Caco-2 (cell line): ENCODE data around the gene C10orf120. TPM values are rescaled to one million over a fixed set of nuclear protein-coding genes. Genes with fewer than 3 reads are reported as not detected.

Source experiments
- BruUV-seq: library from RNA; stranded (reverse); fragments of 400-500 nt; replicated peaks from 2 replicates; lab custom pipeline; 2021; lab: Mats Ljungman, UMichigan
- CTCF ChIA-PET: fragments of 300-600 bp; sonication (Branson Sonifier 250); formaldehyde crosslinking; loops from one replicate; lab custom pipeline; 2022; ENCODE audit warnings: antibody characterized with exemption; lab: Charles Lee
- POLR2A ChIA-PET: fragments of 300-600 bp; sonication (Branson Sonifier 250); formaldehyde crosslinking; loops from one replicate; lab custom pipeline; 2022; ENCODE audit warnings: antibody characterized with exemption; lab: Charles Lee
- DNase-seq, 2 experiments: peaks; one replicate each; pipeline versions ENCODE4 v3.0.0 to v3.0.0-alpha.2; 2020 to 2022
- H3K27me3 ChIP-seq: replicated peaks from 2 replicates; pipeline ENCODE4 v1.6.0; 2011; ENCODE audit warnings: low read length; ENCODE audit not compliant: control insufficient read depth, insufficient read depth
- H3K36me3 ChIP-seq: 2 replicates; pipeline ENCODE4 v1.5.1; 2011; ENCODE audit warnings: low read length; ENCODE audit not compliant: control insufficient read depth, insufficient read depth
- H3K4me1 ChIP-seq: fragments of 250-450 bp; sonication (Bioruptor Pico); 2 replicates; pipeline ENCODE4 v1.5.1; 2020; ENCODE audit warnings: mild to moderate bottlenecking
- H3K4me3 ChIP-seq: 2 replicates; pipeline ENCODE4 v1.5.1; 2011; ENCODE audit warnings: low read depth, mild to moderate bottlenecking, control low read depth, low read length
- H3K9me3 ChIP-seq: fragments of 250-450 bp; sonication (Bioruptor Pico); 2 replicates; pipeline ENCODE4 v1.5.1; 2020; ENCODE audit warnings: mild to moderate bottlenecking, moderate library complexity
- H3K27ac Mint-ChIP-seq: one replicate; pipeline ENCODE4 v1.8.0; 2022; ENCODE audit warnings: mixed read lengths; ENCODE audit not compliant: unreplicated experiment
- H3K27me3 Mint-ChIP-seq: one replicate; pipeline ENCODE4 v1.8.0; 2022; ENCODE audit warnings: mixed read lengths; ENCODE audit not compliant: insufficient read depth, unreplicated experiment
- H3K36me3 Mint-ChIP-seq: one replicate; pipeline ENCODE4 v1.8.0; 2022; ENCODE audit warnings: mild to moderate bottlenecking, mixed read lengths; ENCODE audit not compliant: insufficient read depth, unreplicated experiment
- H3K4me1 Mint-ChIP-seq: one replicate; pipeline ENCODE4 v1.8.0; 2022; ENCODE audit warnings: low read depth, mixed read lengths; ENCODE audit not compliant: unreplicated experiment
- H3K4me3 Mint-ChIP-seq: one replicate; pipeline ENCODE4 v1.8.0; 2022; ENCODE audit warnings: mild to moderate bottlenecking, moderate library complexity, mixed read lengths; ENCODE audit not compliant: unreplicated experiment
- H3K9me3 Mint-ChIP-seq: one replicate; pipeline ENCODE4 v1.8.0; 2022; ENCODE audit warnings: mixed read lengths; ENCODE audit not compliant: unreplicated experiment
- CTCF ChIP-seq, 2 experiments: fragments of 200-600 bp in 1 of 2; IDR thresholded peaks; 1 replicate in 1 of 2; 2 replicates in 1 of 2; pipeline versions ENCODE4 v1.5.1 to v1.8.0; 2011 to 2022; ENCODE audit warnings: antibody characterized with exemption in 1 of 2, control low read depth in 1 of 2, inconsistent platforms in 1 of 2, low read depth in 1 of 2, low read length in 1 of 2, mild to moderate bottlenecking in 1 of 2, moderate library complexity in 1 of 2; ENCODE audit not compliant: insufficient read depth in 1 of 2, severe bottlenecking in 1 of 2, unreplicated experiment in 1 of 2
- intact Hi-C: fragments of 100-400 bp; cut with micrococcal nuclease; formaldehyde crosslinking; loops from one replicate; pipeline ENCODE4 v1.10.0; 2022; ENCODE audit not compliant: unreplicated experiment
- total RNA-seq: library from RNA; stranded (reverse); gene quantifications from 2 replicates; pipeline ENCODE4 v1.2.3, GENCODE V29; 2022

The C10orf120 gene
- total RNA-seq, 1 experiment from 2014 or later, result not detected

DNA sequence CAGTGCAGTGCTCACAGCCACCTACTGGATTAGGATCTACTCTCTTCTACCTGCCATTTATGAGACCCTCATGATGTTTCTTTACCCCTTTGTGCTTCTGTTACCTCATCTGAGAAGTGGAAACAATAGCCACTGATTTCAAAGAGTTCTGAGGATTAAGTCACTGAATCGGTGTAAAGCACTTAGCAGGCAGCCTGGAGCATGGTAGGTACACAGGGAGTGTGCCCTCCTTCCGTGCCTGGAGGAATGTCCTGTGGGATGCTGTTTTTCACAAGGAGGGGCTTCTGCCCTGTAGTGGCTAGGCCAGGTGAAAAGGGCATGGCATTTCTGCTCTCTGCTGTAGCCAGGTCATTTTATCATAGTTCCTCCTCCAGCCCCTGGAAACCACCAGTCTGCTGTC, 44.6 kb upstream of the C10orf120 start:
- Mint-ChIP-seq H3K36me3 (no peaks in the 10 kb centered on the region), H3K27me3 (peaks cover 27% of the 10 kb centered on the region), H3K4me1 (no peaks in the 10 kb centered on the region), H3K9me3 (no peaks in the 10 kb centered on the region), H3K27ac (no peak overlapping the region), H3K4me3 (no peak overlapping the region)
- BruUV-seq, result no TSS peak
- Histone ChIP-seq H3K27me3 (peaks cover 1% of the 10 kb centered on the region), H3K36me3 (no peaks in the 10 kb centered on the region), H3K4me1 (no peaks in the 10 kb centered on the region), H3K4me3 (no peak overlapping the region), H3K9me3 (no peaks in the 10 kb centered on the region)
- POLR2A ChIA-PET, result no interaction called here
- intact Hi-C loops, result no loop called here
- DNase-seq, result no peak
- TF ChIP-seq CTCF (IDR thresholded peaks at IDR 0.05; ENCODE audit: insufficient read depth in 1 of 2, low read depth in 1 of 2, low read length in 1 of 2, severe bottlenecking in 1 of 2, unreplicated experiment in 1 of 2), result no peak
- CTCF ChIA-PET, result no interaction called here

DNA sequence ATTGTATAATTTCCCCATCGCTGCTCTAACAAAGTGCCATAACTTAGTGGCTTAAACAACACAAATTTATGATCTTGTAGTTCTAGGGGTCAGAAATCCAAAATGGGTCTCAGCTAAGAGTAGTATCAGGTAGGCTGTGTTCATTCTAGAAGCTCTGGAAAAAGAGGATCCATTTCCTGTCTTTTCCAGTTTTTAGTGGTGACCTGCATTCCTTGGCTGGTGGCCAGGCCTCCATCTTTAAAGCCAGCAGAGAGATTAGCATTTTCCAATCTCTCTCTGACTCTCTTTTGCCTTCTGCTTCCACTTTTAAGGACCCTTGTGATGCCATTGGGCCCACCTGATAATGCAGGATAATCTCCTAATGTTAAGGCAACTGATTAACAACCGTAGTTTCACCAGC, 41.0 kb upstream of the C10orf120 start:
- H3K9me3 ChIP-seq, result no peaks in the 10 kb centered on the region
- ChIA-PET CTCF (no interaction called here), POLR2A (no interaction called here)
- H3K27me3 ChIP-seq, result peaks cover 1% of the 10 kb centered on the region; the same call in 1 of the 2 replicates
- H3K27ac Mint-ChIP-seq, result no peak overlapping the region
- no peak for DNase-seq
- BruUV-seq, result no TSS peak
- H3K27me3 Mint-ChIP-seq, result peaks cover 31% of the 10 kb centered on the region
- no peaks in the 10 kb centered on the region for H3K4me1 ChIP-seq
- TF ChIP-seq CTCF (IDR thresholded peaks at IDR 0.05; ENCODE audit: insufficient read depth in 1 of 2, low read depth in 1 of 2, low read length in 1 of 2, severe bottlenecking in 1 of 2, unreplicated experiment in 1 of 2), result no peak
- no peak overlapping the region for H3K4me3 ChIP-seq
- no peaks in the 10 kb centered on the region for H3K36me3 ChIP-seq
- H3K4me3 Mint-ChIP-seq, result no peak overlapping the region
- H3K4me1 Mint-ChIP-seq, result no peaks in the 10 kb centered on the region
- no peaks in the 10 kb centered on the region for H3K9me3 Mint-ChIP-seq
- H3K36me3 Mint-ChIP-seq, result no peaks in the 10 kb centered on the region
- intact Hi-C loops, result no loop called here

DNA sequence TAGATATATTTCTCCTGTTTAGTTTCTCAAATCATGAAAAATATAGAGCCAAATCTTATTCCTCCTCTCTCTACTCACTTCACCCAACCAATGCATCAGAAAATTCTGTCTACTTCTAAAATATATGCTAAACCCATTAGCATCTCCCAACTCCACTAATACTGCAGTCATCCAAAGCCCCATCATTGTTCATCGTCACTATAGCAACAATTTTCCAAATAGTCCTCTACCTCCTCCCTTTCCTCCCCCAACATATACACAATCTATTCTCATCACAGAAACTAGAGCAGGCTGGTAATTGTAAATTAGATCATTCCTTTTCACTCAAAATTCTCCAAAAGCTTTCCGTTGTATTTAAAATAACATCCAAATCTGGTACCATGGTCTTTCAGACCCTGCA, 38.4 kb upstream of the C10orf120 start:
- no peak overlapping the region for H3K27ac Mint-ChIP-seq
- H3K36me3 Mint-ChIP-seq, result no peaks in the 10 kb centered on the region
- H3K27me3 Mint-ChIP-seq, result peaks cover 26% of the 10 kb centered on the region
- TF ChIP-seq CTCF (IDR thresholded peaks at IDR 0.05; ENCODE audit: insufficient read depth in 1 of 2, low read depth in 1 of 2, low read length in 1 of 2, severe bottlenecking in 1 of 2, unreplicated experiment in 1 of 2), result no peak
- no TSS peak for BruUV-seq
- ChIA-PET POLR2A (no interaction called here), CTCF (no interaction called here)
- H3K9me3 Mint-ChIP-seq, result no peaks in the 10 kb centered on the region
- DNase-seq, result no peak
- H3K4me3 Mint-ChIP-seq, result no peak overlapping the region
- no peaks in the 10 kb centered on the region for H3K36me3 ChIP-seq
- no peak overlapping the region for H3K4me3 ChIP-seq
- no peaks in the 10 kb centered on the region for H3K4me1 Mint-ChIP-seq
- intact Hi-C loops, result no loop called here
- H3K9me3 ChIP-seq, result no peaks in the 10 kb centered on the region
- no peaks in the 10 kb centered on the region; the same call in none of the 2 replicates for H3K27me3 ChIP-seq
- no peaks in the 10 kb centered on the region for H3K4me1 ChIP-seq
